ENCODE data around the gene DTNA. TPM values are rescaled to one million over a fixed set of nuclear protein-coding genes. Genes with fewer than 3 reads are reported as not detected.
"Not testable (repeated sequence)": the region's sequence is repeated elsewhere in the genome, so short reads cannot be mapped to it uniquely, and the experiment has no call there.

The DTNA gene
- total and polyA plus RNA-seq, 5 donors from 2014 or later: not detected

DNA sequence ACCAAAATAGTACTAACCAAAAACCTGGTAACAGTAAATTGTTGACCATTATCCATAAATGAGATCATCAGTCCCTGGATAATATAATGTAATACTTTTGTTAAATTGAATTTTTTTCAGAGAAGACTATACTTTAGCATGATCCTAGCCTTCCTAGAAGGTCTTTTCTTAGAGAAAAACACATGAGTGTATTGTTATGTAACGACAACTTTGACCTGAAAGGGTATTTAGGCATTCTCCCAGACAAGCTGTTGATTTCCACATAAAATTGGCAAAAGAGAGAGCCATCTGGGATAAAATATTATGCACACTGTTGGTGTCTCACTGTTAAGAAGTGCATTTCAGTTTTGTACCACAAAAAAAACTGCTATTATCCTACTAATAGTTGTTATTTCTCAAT lies 211.1 kb downstream of the DTNA start:
- H3K4me3 ChIP-seq (ENCODE audit: low read depth, low read length): no peak overlapping the region
- DNase-seq: no peak
- no peaks in the 10 kb centered on the region for H3K27me3 ChIP-seq (ENCODE audit: control insufficient read depth, insufficient read depth, low read length)
- ATAC-seq (ENCODE audit: low read depth in 2 of 2): no peak
- no peaks in the 10 kb centered on the region for H3K36me3 ChIP-seq (ENCODE audit: control insufficient read depth, insufficient read depth, low read length)
- Mint-ChIP-seq H3K27me3 (peaks cover 6% of the 10 kb centered on the region), H3K9me3 (peaks cover 0 to 2% (median 0%) of the 10 kb centered on the region in 7 donors), H3K27ac (no peak overlapping the region), H3K4me1 (no peaks in the 10 kb centered on the region), H3K4me3 (no peak overlapping the region), H3K36me3 (no peaks in the 10 kb centered on the region)
- no peaks in the 10 kb centered on the region for H3K4me1 ChIP-seq (ENCODE audit: control insufficient read depth, insufficient read depth, low read length, poor library complexity, severe bottlenecking)
- no peak overlapping the region for H3K27ac ChIP-seq (ENCODE audit: insufficient read depth, low read length, poor library complexity, severe bottlenecking)
- H3K9me3 ChIP-seq (ENCODE audit: control insufficient read depth in 2 of 2, low read length in 2 of 2): no peaks in the 10 kb centered on the region

DNA sequence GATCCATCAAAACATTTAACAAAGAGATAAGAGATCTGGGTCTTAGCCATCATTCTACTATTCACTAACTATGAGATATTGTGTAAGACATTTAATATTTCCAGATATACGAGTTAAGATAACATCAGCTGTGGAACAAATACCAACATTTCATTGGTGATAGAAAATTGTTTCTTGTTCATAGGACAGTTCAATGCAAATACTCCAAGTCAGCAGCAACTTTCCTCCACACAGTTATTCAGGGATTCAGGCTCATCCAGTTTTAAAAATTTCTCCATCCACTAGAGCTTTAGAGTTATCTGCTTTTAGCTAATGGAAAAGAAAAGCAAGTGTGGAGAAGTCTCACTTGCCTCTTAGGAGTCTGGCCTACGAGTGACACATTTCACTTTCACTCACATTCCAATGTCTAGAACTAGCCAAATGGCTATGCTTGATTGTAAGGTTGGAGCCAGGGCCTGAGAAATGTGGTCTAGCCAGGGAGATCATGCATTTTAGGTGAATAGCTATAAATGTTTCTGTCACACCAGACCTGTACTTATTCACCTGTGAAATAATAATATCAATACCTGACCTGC lies 211.8 kb downstream of the DTNA start:
- H3K36me3 ChIP-seq (ENCODE audit: control insufficient read depth, insufficient read depth, low read length): no peaks in the 10 kb centered on the region
- no peaks in the 10 kb centered on the region for H3K4me1 ChIP-seq (ENCODE audit: control insufficient read depth, insufficient read depth, low read length, poor library complexity, severe bottlenecking)
- H3K4me3 ChIP-seq (ENCODE audit: low read depth, low read length): no peak overlapping the region
- Mint-ChIP-seq H3K27me3 (peaks cover 6% of the 10 kb centered on the region), H3K9me3 (peaks cover 0 to 2% (median 0%) of the 10 kb centered on the region in 7 donors), H3K4me3 (no peak overlapping the region), H3K27ac (no peak overlapping the region), H3K4me1 (no peaks in the 10 kb centered on the region), H3K36me3 (no peaks in the 10 kb centered on the region)
- no peaks in the 10 kb centered on the region for H3K27me3 ChIP-seq (ENCODE audit: control insufficient read depth, insufficient read depth, low read length)
- no peaks in the 10 kb centered on the region for H3K9me3 ChIP-seq (ENCODE audit: control insufficient read depth in 2 of 2, low read length in 2 of 2)
- ATAC-seq (ENCODE audit: low read depth in 2 of 2): no peak
- no peak for DNase-seq
- H3K27ac ChIP-seq (ENCODE audit: insufficient read depth, low read length, poor library complexity, severe bottlenecking): no peak overlapping the region

DNA sequence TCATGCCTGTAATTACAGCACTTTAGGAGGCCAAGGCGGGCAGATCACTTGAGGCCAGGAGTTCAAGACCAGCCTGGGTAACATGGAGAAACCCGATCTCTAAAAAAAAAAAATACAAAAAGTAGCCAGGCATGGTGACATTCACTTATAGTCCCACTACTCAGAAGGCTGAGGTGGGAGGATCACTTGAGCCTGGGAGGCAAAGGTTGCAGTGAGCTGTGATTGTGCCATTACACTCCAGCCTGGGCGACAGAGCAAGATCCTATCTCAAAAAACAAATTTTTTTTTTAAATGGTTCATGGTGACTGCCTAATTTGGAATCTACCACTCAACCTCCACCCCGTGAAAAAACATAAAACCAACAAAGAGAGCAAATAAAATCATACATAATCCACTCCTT lies 212.5 kb downstream of the DTNA start:
- H3K4me1 ChIP-seq (ENCODE audit: control insufficient read depth, insufficient read depth, low read length, poor library complexity, severe bottlenecking); H3K27me3 ChIP-seq (ENCODE audit: control insufficient read depth, insufficient read depth, low read length); H3K27ac Mint-ChIP-seq; H3K36me3 Mint-ChIP-seq; ATAC-seq (ENCODE audit: low read depth in 2 of 2); H3K4me1 Mint-ChIP-seq; H3K27ac ChIP-seq (ENCODE audit: insufficient read depth, low read length, poor library complexity, severe bottlenecking); H3K9me3 ChIP-seq (ENCODE audit: control insufficient read depth in 2 of 2, low read length in 2 of 2); H3K4me3 ChIP-seq (ENCODE audit: low read depth, low read length); DNase-seq; H3K36me3 ChIP-seq (ENCODE audit: control insufficient read depth, insufficient read depth, low read length); H3K27me3 Mint-ChIP-seq; H3K4me3 Mint-ChIP-seq; H3K9me3 Mint-ChIP-seq: not testable (repeated sequence)

DNA sequence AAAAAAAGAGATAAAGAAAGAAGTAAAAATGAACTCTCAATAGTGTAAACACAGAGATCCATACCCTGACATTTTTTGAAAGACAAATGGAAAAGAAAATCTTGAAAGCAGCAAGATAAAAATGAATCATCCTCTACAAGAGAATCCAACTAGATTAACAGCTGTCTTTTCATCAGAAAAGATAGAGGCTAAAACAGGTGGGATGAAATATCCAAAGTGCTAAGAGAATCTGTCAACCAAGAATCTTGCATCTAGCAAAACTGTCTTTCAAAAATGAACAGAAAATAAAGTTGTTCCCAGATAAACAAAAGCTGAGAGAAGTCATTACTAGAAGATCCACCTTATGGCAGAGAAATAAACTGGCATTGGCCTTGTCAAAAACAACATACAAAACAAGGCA lies 213.8 kb downstream of the DTNA start:
- no peaks in the 10 kb centered on the region for H3K27me3 ChIP-seq (ENCODE audit: control insufficient read depth, insufficient read depth, low read length)
- H3K9me3 ChIP-seq (ENCODE audit: control insufficient read depth in 2 of 2, low read length in 2 of 2): no peaks in the 10 kb centered on the region
- no peaks in the 10 kb centered on the region for H3K4me1 ChIP-seq (ENCODE audit: control insufficient read depth, insufficient read depth, low read length, poor library complexity, severe bottlenecking)
- H3K36me3 ChIP-seq (ENCODE audit: control insufficient read depth, insufficient read depth, low read length): no peaks in the 10 kb centered on the region
- H3K36me3 Mint-ChIP-seq: no peaks in the 10 kb centered on the region
- no peak overlapping the region for H3K27ac ChIP-seq (ENCODE audit: insufficient read depth, low read length, poor library complexity, severe bottlenecking)
- ATAC-seq (ENCODE audit: low read depth in 2 of 2) (no peak), DNase-seq (no peak)
- H3K9me3 Mint-ChIP-seq: peaks cover 0 to 2% (median 0%) of the 10 kb centered on the region in 7 donors
- H3K4me3 ChIP-seq (ENCODE audit: low read depth, low read length): no peak overlapping the region
- no peak overlapping the region for H3K27ac Mint-ChIP-seq
- H3K4me3 Mint-ChIP-seq: no peak overlapping the region
- no peaks in the 10 kb centered on the region for H3K4me1 Mint-ChIP-seq
- H3K27me3 Mint-ChIP-seq: peaks cover 6% of the 10 kb centered on the region

DNA sequence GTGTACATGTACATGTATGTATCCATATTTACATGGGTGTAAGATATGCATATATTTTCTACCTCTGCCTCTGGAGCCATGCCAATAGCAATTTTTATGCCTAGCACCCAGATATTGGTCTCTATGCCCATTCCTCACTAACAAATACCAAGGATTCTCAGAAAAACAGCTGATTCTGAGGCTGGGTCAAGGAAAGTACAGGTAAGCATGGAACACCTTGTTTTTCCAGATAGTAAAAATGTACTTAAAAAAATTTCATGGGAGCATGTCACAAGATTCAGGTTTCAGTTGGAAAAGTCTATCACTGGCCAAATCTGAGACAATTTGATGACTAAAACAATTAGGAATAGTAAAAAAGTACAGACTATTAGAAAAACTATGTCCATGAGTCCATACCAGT lies 216.6 kb downstream of the DTNA start:
- Mint-ChIP-seq H3K27me3 (peaks cover 3% of the 10 kb centered on the region), H3K4me1 (no peaks in the 10 kb centered on the region), H3K27ac (no peak overlapping the region), H3K36me3 (no peaks in the 10 kb centered on the region), H3K4me3 (no peak overlapping the region), H3K9me3 (peaks cover 0 to 2% (median 0%) of the 10 kb centered on the region in 7 donors)
- Histone ChIP-seq H3K27me3 (ENCODE audit: control insufficient read depth, insufficient read depth, low read length) (no peaks in the 10 kb centered on the region), H3K27ac (ENCODE audit: insufficient read depth, low read length, poor library complexity, severe bottlenecking) (no peak overlapping the region), H3K4me3 (ENCODE audit: low read depth, low read length) (no peak overlapping the region), H3K4me1 (ENCODE audit: control insufficient read depth, insufficient read depth, low read length, poor library complexity, severe bottlenecking) (no peaks in the 10 kb centered on the region), H3K9me3 (ENCODE audit: control insufficient read depth in 2 of 2, low read length in 2 of 2) (no peaks in the 10 kb centered on the region), H3K36me3 (ENCODE audit: control insufficient read depth, insufficient read depth, low read length) (no peaks in the 10 kb centered on the region)
- no peak for ATAC-seq (ENCODE audit: low read depth in 2 of 2)
- DNase-seq: no peak

DNA sequence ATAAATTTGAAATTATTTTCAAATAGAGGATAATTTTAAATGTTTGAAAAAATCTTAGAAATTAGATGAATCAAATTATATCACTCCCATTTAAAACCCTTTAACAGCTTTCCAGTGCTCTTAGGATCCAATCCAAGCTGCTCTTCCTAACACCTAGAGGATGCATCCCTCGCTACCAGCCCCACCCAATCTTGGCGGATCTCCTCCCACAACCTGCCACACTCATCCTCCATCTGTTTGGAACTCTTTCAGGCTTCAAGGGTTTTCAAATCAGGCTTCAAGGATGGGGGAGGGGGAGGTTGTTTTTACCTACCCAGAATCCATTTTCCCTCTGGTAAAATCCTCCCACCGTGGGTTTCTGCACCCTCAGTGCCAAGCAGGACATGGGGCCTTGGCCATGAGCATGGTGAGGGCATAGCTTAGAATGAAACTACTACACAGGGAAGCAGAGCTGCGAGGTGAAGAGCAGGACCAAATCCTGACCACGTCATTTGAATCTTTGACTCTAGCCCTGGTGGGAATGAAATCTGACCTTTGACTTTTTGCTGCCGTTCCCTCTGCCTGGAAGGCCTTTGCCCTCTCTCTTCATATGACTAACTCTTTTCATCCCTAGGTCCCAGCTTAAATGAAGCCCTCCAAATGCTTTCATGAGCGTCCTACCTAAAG lies 218.1 kb downstream of the DTNA start:
- Histone ChIP-seq H3K27me3 (ENCODE audit: control insufficient read depth, insufficient read depth, low read length) (no peaks in the 10 kb centered on the region), H3K27ac (ENCODE audit: insufficient read depth, low read length, poor library complexity, severe bottlenecking) (no peak overlapping the region), H3K4me3 (ENCODE audit: low read depth, low read length) (no peak overlapping the region), H3K4me1 (ENCODE audit: control insufficient read depth, insufficient read depth, low read length, poor library complexity, severe bottlenecking) (no peaks in the 10 kb centered on the region), H3K9me3 (ENCODE audit: control insufficient read depth in 2 of 2, low read length in 2 of 2) (no peaks in the 10 kb centered on the region), H3K36me3 (ENCODE audit: control insufficient read depth, insufficient read depth, low read length) (no peaks in the 10 kb centered on the region)
- ATAC-seq (ENCODE audit: low read depth in 2 of 2) (no peak), DNase-seq (no peak)
- Mint-ChIP-seq H3K36me3 (no peaks in the 10 kb centered on the region), H3K4me3 (no peak overlapping the region), H3K4me1 (no peaks in the 10 kb centered on the region), H3K27me3 (no peaks in the 10 kb centered on the region), H3K9me3 (peaks cover 0 to 1% (median 0%) of the 10 kb centered on the region in 7 donors), H3K27ac (no peak overlapping the region)

DNA sequence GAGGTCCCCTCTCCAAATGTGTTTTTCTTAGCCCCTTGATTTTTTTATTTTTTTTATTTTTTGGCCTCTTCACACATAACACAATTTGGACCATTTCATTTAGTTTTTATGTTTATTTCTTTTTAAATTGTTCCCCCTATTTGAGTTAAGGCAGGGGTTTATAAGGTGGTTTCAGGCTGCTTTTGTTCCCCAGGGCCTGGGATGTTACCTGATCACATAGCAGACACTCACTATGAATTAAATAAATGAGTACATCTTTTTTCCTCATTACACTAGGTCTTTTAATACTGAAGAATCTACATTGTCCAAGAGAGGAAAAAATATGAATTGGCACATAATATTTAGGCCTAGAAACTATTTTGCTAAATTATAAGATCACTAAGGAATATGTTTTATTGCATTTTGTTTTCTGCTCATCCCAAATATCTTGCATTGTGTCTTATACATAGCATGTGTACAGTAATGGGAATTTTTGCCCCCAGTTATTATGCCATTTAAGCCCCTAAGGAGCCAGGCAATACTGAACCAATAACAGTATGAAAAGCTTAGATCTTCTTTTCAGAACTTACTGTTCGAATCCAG lies 218.7 kb downstream of the DTNA start:
- H3K27ac Mint-ChIP-seq: no peak overlapping the region
- H3K27me3 Mint-ChIP-seq: no peaks in the 10 kb centered on the region
- no peaks in the 10 kb centered on the region for H3K4me1 Mint-ChIP-seq
- Histone ChIP-seq H3K4me1 (ENCODE audit: control insufficient read depth, insufficient read depth, low read length, poor library complexity, severe bottlenecking) (no peaks in the 10 kb centered on the region), H3K27ac (ENCODE audit: insufficient read depth, low read length, poor library complexity, severe bottlenecking) (no peak overlapping the region), H3K9me3 (ENCODE audit: control insufficient read depth in 2 of 2, low read length in 2 of 2) (no peaks in the 10 kb centered on the region), H3K4me3 (ENCODE audit: low read depth, low read length) (no peak overlapping the region), H3K27me3 (ENCODE audit: control insufficient read depth, insufficient read depth, low read length) (no peaks in the 10 kb centered on the region), H3K36me3 (ENCODE audit: control insufficient read depth, insufficient read depth, low read length) (no peaks in the 10 kb centered on the region)
- ATAC-seq (ENCODE audit: low read depth in 2 of 2) (no peak), DNase-seq (no peak)
- H3K9me3 Mint-ChIP-seq: peaks cover 0 to 1% (median 0%) of the 10 kb centered on the region in 7 donors
- H3K36me3 Mint-ChIP-seq: no peaks in the 10 kb centered on the region
- H3K4me3 Mint-ChIP-seq: no peak overlapping the region

DNA sequence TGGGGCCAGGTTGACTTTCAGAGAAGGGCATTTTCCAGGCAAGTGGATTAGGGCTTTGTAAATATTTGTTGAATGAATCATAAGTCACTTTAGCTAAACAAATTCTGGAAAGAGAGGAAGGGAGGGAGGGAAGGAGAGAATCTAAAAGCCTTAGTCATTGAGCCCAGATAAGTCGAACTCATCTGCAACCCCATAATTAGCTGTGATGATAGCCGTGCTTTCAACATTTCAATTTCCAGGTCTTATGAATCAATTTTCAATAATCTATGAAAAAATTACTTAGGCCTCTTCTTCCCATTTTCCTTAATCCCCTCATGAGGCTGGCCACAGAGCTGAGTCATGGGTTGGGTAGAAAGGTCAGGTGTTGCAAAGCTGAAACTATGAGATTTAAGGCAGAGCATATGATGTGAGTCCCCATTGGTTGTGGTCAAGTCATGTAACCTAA lies 219.3 kb downstream of the DTNA start:
- Mint-ChIP-seq H3K4me3 (no peak overlapping the region), H3K36me3 (no peaks in the 10 kb centered on the region), H3K27ac (no peak overlapping the region), H3K27me3 (no peaks in the 10 kb centered on the region), H3K4me1 (no peaks in the 10 kb centered on the region), H3K9me3 (peaks cover 0 to 1% (median 0%) of the 10 kb centered on the region in 7 donors)
- no peak for DNase-seq
- no peak overlapping the region for H3K27ac ChIP-seq (ENCODE audit: insufficient read depth, low read length, poor library complexity, severe bottlenecking)
- ATAC-seq (ENCODE audit: low read depth in 2 of 2): no peak
- H3K4me1 ChIP-seq (ENCODE audit: control insufficient read depth, insufficient read depth, low read length, poor library complexity, severe bottlenecking): no peaks in the 10 kb centered on the region
- H3K4me3 ChIP-seq (ENCODE audit: low read depth, low read length): no peak overlapping the region
- no peaks in the 10 kb centered on the region for H3K36me3 ChIP-seq (ENCODE audit: control insufficient read depth, insufficient read depth, low read length)
- no peaks in the 10 kb centered on the region for H3K9me3 ChIP-seq (ENCODE audit: control insufficient read depth in 2 of 2, low read length in 2 of 2)
- H3K27me3 ChIP-seq (ENCODE audit: control insufficient read depth, insufficient read depth, low read length): no peaks in the 10 kb centered on the region
